ENCODE measurements around the gene APRT. TPM values are rescaled to one million over a fixed set of nuclear protein-coding genes. Genes with fewer than 3 reads are reported as not detected.

Gene APRT
- total RNA-seq, 6 donors from 2014 or later: 76.5 to 147 (median 124) TPM

GRCh38 chr16:88810912-88811768 lies 588 bp downstream of the APRT start:
- Histone ChIP-seq H3K27ac (peak overlapping the region; percentile 90 to 93 (median 92)), H3K27me3 (no peaks in the 10 kb centered on the region), H3K36me3 (peaks cover 0 to 22% (median 10%) of the 10 kb centered on the region in 4 donors), H3K9me3 (no peaks in the 10 kb centered on the region), H3K4me1 (peaks cover 26 to 37% (median 32%) of the 10 kb centered on the region in 4 donors), H3K4me3 (peak overlapping the region; percentile 59 to 97 (median 85))
- TF ChIP-seq POLR2AphosphoS5 (IDR thresholded peaks at IDR 0.05): peak; percentile 77 to 83
- no peak for TF ChIP-seq CTCF (IDR thresholded peaks at IDR 0.05)
- TF ChIP-seq POLR2A (IDR thresholded peaks at IDR 0.05): peak in 3 of 4 donors; percentile 43 to 90 (median 85)
- ATAC-seq (ENCODE audit: low FRiP score in 2 of 2) (peak; percentile 84 to 87), DNase-seq (peak; percentile 73 to 96)
- 4% methylated on average over 38 of the region's 65 CpGs; no CpG with 5 or more reads in 1 of the 2 donors for WGBS, 2 donors

GRCh38 chr16:88810166-88810911 lies 1.4 kb downstream of the APRT start:
- TF ChIP-seq CTCF (IDR thresholded peaks at IDR 0.05): no peak
- no peak for TF ChIP-seq POLR2A (IDR thresholded peaks at IDR 0.05)
- TF ChIP-seq POLR2AphosphoS5 (IDR thresholded peaks at IDR 0.05): no peak
- TF ChIP-seq EP300 (IDR thresholded peaks at IDR 0.05): no peak
- no peaks in the 10 kb centered on the region for H3K9me3 ChIP-seq
- H3K4me1 ChIP-seq: peaks cover 26 to 41% (median 32%) of the 10 kb centered on the region in 4 donors
- H3K27me3 ChIP-seq: no peaks in the 10 kb centered on the region
- peak overlapping the region in 3 of 4 donors; percentile 59 to 97 (median 92) for H3K4me3 ChIP-seq
- 10 to 43% methylated on average over 2 to 12 of the region's 12 CpGs for whole genome bisulfite sequencing, 2 donors
- H3K27ac ChIP-seq: peak overlapping the region; percentile 90 to 93 (median 92)
- DNase-seq (peak in 1 of 2 donors; percentile 50), ATAC-seq (ENCODE audit: low FRiP score in 2 of 2) (no peak)
- H3K36me3 ChIP-seq: peaks cover 0 to 22% (median 10%) of the 10 kb centered on the region in 4 donors

- DNase-seq (peak in 1 of 2 donors; percentile 43), ATAC-seq (ENCODE audit: low FRiP score in 2 of 2) (no peak)
- no peaks in the 10 kb centered on the region for H3K27me3 ChIP-seq
- H3K9me3 ChIP-seq: no peaks in the 10 kb centered on the region
- WGBS, 2 donors: 93% methylated on average over 9 of the region's 10 CpGs; no CpG with 5 or more reads in 1 of the 2 donors
- H3K36me3 ChIP-seq: peaks cover 0 to 22% (median 10%) of the 10 kb centered on the region in 4 donors
- TF ChIP-seq EP300 (IDR thresholded peaks at IDR 0.05) (no peak), POLR2AphosphoS5 (IDR thresholded peaks at IDR 0.05) (no peak), POLR2A (IDR thresholded peaks at IDR 0.05) (no peak), CTCF (IDR thresholded peaks at IDR 0.05) (no peak)
- peaks cover 29 to 47% (median 34%) of the 10 kb centered on the region in 4 donors for H3K4me1 ChIP-seq
- peak overlapping the region in 1 of 4 donors; percentile 90 for H3K27ac ChIP-seq
- H3K4me3 ChIP-seq: peak overlapping the region in 1 of 4 donors; percentile 97
These were observed 2.0 kb downstream of the APRT start for GRCh38 chr16:88809676-88810165.

GRCh38 chr16:88809068-88809675 lies 2.6 kb downstream of the APRT start:
- DNase-seq (no peak), ATAC-seq (ENCODE audit: low FRiP score in 2 of 2) (no peak)
- Histone ChIP-seq H3K27me3 (no peaks in the 10 kb centered on the region), H3K36me3 (peaks cover 0 to 22% (median 10%) of the 10 kb centered on the region in 4 donors), H3K9me3 (no peaks in the 10 kb centered on the region), H3K4me1 (peaks cover 34 to 53% (median 40%) of the 10 kb centered on the region in 4 donors), H3K4me3 (no peak overlapping the region), H3K27ac (no peak overlapping the region)
- TF ChIP-seq EP300 (IDR thresholded peaks at IDR 0.05) (no peak), POLR2AphosphoS5 (IDR thresholded peaks at IDR 0.05) (no peak), CTCF (IDR thresholded peaks at IDR 0.05) (no peak), POLR2A (IDR thresholded peaks at IDR 0.05) (no peak)
- 86 to 92% methylated on average over 6 to 10 of the region's 10 CpGs for WGBS, 2 donors
